K562 (cell line): Measurements from ENCODE around the gene OLR1.

Source experiments
- ATF3 ChIP-seq, 2 experiments: fragments of 450-650 bp in 1 of 2; sonication (generic) in 1 of 2; formaldehyde crosslinking in 1 of 2; IDR thresholded peaks in 1 of 2; conservative IDR thresholded peaks in 1 of 2; 2 replicates each; pipeline versions ENCODE4 v1.6.1 to v1.8.1; 2016 to 2023; ENCODE audit warnings: mild to moderate bottlenecking in 2 of 2, moderate library complexity in 2 of 2, inconsistent platforms in 1 of 2, missing genetic modification reagents in 1 of 2
- CREM ChIP-seq: IDR thresholded peaks from 2 replicates; pipeline ENCODE4 v1.6.1; 2014; ENCODE audit warnings: antibody characterized with exemption, low read depth
- CTCF ChIP-seq, 3 experiments: IDR thresholded peaks in 2 of 3; conservative IDR thresholded peaks in 1 of 3; 2 replicates each; pipeline ENCODE4 v1.5.1; 2011 to 2012; ENCODE audit warnings: low read length in 3 of 3, mild to moderate bottlenecking in 3 of 3, control low read depth in 2 of 3, improper control_type of control experiment in 1 of 3, inconsistent platforms in 1 of 3, low read depth in 1 of 3, mixed read lengths in 1 of 3, moderate library complexity in 1 of 3; ENCODE audit not compliant: insufficient read depth in 2 of 3
- GABPA ChIP-seq: fragments of 200-800 bp; sonication (Bioruptor generic); conservative IDR thresholded peaks from 2 replicates; pipeline ENCODE4 v1.6.1; 2016; ENCODE audit warnings: low read depth, missing genetic modification characterization, missing compliant biosample characterization
- KLF16 ChIP-seq: IDR thresholded peaks from 2 replicates; pipeline ENCODE4 v1.6.1; 2016; ENCODE audit warnings: antibody characterized with exemption
- NFE2 ChIP-seq: IDR thresholded peaks from 2 replicates; pipeline ENCODE4 v1.6.1; 2014; ENCODE audit warnings: antibody characterized with exemption, low read depth
- NFIX ChIP-seq: fragments of 250-450 bp; sonication (Bioruptor Pico); IDR thresholded peaks from 2 replicates; pipeline ENCODE4 v1.4.0; 2020; ENCODE audit warnings: low read depth, mild to moderate bottlenecking, moderate library complexity
- POLR2A ChIP-seq: fragments of 450-650 bp; conservative IDR thresholded peaks from 2 replicates; pipeline ENCODE4 v1.6.1; 2016
- REST ChIP-seq, 2 experiments: fragments of 450-650 bp; formaldehyde crosslinking in 1 of 2; IDR thresholded peaks; 2 replicates each; pipeline versions ENCODE4 v1.4.0 to v1.6.1; 2014 to 2020; ENCODE audit warnings: mild to moderate bottlenecking in 2 of 2, borderline replicate concordance in 1 of 2, low read depth in 1 of 2
- RFX5 ChIP-seq: IDR thresholded peaks from 2 replicates; pipeline ENCODE4 v1.6.1; 2011; ENCODE audit warnings: low read depth, mild to moderate bottlenecking, improper control_type of control experiment, low read length
- RFX7 ChIP-seq: fragments of 250-450 bp; sonication (Bioruptor Pico); IDR thresholded peaks from 2 replicates; pipeline ENCODE4 v1.5.1; 2021; ENCODE audit warnings: mild to moderate bottlenecking
- TAF1 ChIP-seq: IDR thresholded peaks from 2 replicates; pipeline ENCODE4 v1.6.1; 2011; ENCODE audit warnings: mild to moderate bottlenecking, low read length, moderate library complexity; ENCODE audit not compliant: insufficient read depth, control insufficient read depth, severe bottlenecking; ENCODE audit errors: extremely low read depth
- TF ChIP-seq, protein P1 (sequence below): sonication (generic); formaldehyde crosslinking; IDR thresholded peaks from 2 replicates; pipeline ENCODE4 v1.8.0; 2022; ENCODE audit warnings: missing genetic modification reagents, mild to moderate bottlenecking, borderline replicate concordance
- TF ChIP-seq, protein P2 (sequence below): sonication (generic); formaldehyde crosslinking; IDR thresholded peaks from 2 replicates; pipeline ENCODE4 v1.8.1; 2023; ENCODE audit warnings: mild to moderate bottlenecking, missing genetic modification reagents

GRCh38 chr12:10142976-10143589 is 28.8 kb downstream of the OLR1 start:
- TF ChIP-seq GABPA (tag), result no peak
- no peak for TF ChIP-seq POLR2A
- no peak for TF ChIP-seq CREM
- no peak for TF ChIP-seq TAF1
- no peak for TF ChIP-seq CTCF (IDR thresholded peaks at IDR 0.05 in 2 of 3, conservative IDR thresholded peaks at IDR 0.05 in 1 of 3; ENCODE audit: insufficient read depth in 2 of 3, low read depth in 1 of 3, low read length in 3 of 3)
- no peak for TF ChIP-seq KLF16
- TF ChIP-seq, protein P1, sequence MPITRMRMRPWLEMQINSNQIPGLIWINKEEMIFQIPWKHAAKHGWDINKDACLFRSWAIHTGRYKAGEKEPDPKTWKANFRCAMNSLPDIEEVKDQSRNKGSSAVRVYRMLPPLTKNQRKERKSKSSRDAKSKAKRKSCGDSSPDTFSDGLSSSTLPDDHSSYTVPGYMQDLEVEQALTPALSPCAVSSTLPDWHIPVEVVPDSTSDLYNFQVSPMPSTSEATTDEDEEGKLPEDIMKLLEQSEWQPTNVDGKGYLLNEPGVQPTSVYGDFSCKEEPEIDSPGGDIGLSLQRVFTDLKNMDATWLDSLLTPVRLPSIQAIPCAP (CRISPR knock-in tag), result no peak
- TF ChIP-seq ATF3 (IDR thresholded peaks at IDR 0.05), result no peak
- no peak for TF ChIP-seq ATF3 (CRISPR knock-in tag; conservative IDR thresholded peaks at IDR 0.05)
- no peak for TF ChIP-seq RFX7 (CRISPR knock-in tag)
- TF ChIP-seq NFIX (CRISPR knock-in tag), result no peak
- TF ChIP-seq REST (IDR thresholded peaks at IDR 0.05; ENCODE audit: borderline replicate concordance), result no peak
- no peak for TF ChIP-seq REST (CRISPR knock-in tag; IDR thresholded peaks at IDR 0.05; ENCODE audit: low read depth)
- TF ChIP-seq RFX5, result no peak
- TF ChIP-seq, protein P2, sequence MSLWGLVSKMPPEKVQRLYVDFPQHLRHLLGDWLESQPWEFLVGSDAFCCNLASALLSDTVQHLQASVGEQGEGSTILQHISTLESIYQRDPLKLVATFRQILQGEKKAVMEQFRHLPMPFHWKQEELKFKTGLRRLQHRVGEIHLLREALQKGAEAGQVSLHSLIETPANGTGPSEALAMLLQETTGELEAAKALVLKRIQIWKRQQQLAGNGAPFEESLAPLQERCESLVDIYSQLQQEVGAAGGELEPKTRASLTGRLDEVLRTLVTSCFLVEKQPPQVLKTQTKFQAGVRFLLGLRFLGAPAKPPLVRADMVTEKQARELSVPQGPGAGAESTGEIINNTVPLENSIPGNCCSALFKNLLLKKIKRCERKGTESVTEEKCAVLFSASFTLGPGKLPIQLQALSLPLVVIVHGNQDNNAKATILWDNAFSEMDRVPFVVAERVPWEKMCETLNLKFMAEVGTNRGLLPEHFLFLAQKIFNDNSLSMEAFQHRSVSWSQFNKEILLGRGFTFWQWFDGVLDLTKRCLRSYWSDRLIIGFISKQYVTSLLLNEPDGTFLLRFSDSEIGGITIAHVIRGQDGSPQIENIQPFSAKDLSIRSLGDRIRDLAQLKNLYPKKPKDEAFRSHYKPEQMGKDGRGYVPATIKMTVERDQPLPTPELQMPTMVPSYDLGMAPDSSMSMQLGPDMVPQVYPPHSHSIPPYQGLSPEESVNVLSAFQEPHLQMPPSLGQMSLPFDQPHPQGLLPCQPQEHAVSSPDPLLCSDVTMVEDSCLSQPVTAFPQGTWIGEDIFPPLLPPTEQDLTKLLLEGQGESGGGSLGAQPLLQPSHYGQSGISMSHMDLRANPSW (CRISPR knock-in tag), result no peak
- no peak for TF ChIP-seq NFE2
